DND-41 (cell line): ENCODE data around the gene OR4K2.

Experiments
- EZH2 ChIP-seq: IDR thresholded peaks from 3 replicates; pipeline ENCODE4 v1.6.1; 2012; ENCODE audit warnings: borderline replicate concordance, low read depth, mild to moderate bottlenecking, moderate library complexity, low read length, inconsistent platforms; ENCODE audit not compliant: severe bottlenecking
- TF ChIP-seq, protein P1 (sequence below): IDR thresholded peaks from 2 replicates; pipeline ENCODE4 v1.5.1; 2012; ENCODE audit warnings: borderline replicate concordance, low read length, moderate library complexity, mild to moderate bottlenecking; ENCODE audit not compliant: poor library complexity, severe bottlenecking; ENCODE audit errors: extremely low read depth

DNA sequence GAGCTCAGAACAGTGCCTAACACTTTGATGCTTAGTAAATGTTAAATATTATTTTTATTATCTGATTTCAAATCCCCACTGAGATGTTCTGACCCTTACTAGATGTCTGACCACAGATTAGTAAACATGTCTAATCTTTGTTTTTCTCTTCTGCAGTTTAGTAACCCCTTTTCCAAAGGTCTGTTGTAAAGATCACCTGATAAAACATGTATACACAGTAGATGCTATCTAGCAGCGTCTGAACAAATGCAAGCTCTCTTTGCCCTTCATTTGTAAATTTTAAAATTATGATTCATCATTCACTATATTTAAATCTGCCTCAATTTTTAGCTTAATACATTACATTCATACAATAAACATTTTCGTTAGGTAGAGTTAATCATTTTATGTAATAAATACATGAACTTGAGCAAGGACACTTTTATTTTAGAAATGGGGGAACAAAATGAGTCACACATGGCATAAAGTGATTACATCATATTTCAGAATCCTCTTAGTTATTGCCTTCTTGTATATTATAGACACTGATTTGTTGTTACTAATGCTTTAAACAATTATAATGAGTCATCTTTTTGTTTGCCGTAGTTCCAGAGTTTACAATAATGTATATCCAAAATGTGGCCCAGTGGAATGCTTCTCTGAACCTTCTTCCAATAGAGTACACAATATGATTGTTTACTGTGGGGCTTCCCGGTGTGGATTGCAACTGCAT is 43.8 kb downstream of the OR4K2 start:
- TF ChIP-seq, protein P1, sequence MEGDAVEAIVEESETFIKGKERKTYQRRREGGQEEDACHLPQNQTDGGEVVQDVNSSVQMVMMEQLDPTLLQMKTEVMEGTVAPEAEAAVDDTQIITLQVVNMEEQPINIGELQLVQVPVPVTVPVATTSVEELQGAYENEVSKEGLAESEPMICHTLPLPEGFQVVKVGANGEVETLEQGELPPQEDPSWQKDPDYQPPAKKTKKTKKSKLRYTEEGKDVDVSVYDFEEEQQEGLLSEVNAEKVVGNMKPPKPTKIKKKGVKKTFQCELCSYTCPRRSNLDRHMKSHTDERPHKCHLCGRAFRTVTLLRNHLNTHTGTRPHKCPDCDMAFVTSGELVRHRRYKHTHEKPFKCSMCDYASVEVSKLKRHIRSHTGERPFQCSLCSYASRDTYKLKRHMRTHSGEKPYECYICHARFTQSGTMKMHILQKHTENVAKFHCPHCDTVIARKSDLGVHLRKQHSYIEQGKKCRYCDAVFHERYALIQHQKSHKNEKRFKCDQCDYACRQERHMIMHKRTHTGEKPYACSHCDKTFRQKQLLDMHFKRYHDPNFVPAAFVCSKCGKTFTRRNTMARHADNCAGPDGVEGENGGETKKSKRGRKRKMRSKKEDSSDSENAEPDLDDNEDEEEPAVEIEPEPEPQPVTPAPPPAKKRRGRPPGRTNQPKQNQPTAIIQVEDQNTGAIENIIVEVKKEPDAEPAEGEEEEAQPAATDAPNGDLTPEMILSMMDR = no peak
- no peak for TF ChIP-seq EZH2
